T follicular helper cell (primary cell): ENCODE measurements around the gene MTCP1.

ENCODE experiments used
- DNase-seq: peaks from one replicate; pipeline ENCODE4 v3.0.0-alpha.2; 2020; ENCODE audit warnings: low read depth
- total RNA-seq, 2 experiments: gene quantifications; one replicate each; lab custom pipeline; 2026; lab: John Stamatoyannopoulos, UW

MTCP1 gene
- total RNA-seq = 0.17 to 1.4 reads per million in 2 experiments

DNA sequence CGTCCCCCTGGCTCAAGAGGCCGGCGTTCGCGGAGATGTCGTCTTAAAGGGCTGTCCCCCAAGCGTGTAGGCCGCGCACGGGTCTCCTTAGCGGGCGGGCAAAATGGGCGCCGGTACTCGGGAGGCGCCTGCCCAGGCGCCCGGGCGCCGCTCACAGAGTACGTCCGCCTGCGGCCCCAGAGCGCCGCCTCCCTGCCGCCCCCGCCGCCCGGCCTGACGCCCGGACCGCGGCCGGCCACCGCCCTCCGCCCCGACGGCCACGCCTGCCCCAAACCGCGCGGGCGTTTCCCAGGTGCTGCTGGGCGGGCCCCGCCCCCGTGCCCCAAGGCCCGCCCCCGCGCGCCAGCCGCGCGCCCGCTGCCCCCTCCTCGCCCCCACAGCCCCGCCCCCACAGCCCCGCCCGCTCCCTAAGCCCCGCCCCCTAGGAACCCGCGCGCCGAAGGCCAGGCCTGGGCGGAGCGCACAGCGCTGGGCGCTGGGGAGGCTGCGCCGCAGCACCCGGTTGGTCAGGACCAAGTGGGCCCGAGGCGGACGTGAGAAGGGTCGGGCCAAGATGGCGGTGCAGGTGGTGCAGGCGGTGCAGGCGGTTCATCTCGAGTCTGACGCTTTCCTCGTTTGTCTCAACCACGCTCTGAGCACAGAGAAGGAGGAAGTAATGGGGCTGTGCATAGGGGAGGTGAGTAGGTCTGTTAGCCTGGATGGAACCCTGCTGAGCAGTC lies at the start of gene MTCP1, which contains the start of the genes BRCC3 and CMC4:
Gene MTCP1, minus strand, starts transcription at position 162 of the 719 bp plus-strand sequence. CDS start 5,126 bp downstream, outside the sequence.
Gene BRCC3, plus strand, starts transcription at position 534 of the 719 bp plus-strand sequence. Its CDS starts 20 bp downstream, at position 554.
Gene CMC4, minus strand, starts transcription at position 162 of the 719 bp plus-strand sequence. CDS start 7,113 bp downstream, outside the sequence.
- DNase-seq = peak; percentile 62

DNA sequence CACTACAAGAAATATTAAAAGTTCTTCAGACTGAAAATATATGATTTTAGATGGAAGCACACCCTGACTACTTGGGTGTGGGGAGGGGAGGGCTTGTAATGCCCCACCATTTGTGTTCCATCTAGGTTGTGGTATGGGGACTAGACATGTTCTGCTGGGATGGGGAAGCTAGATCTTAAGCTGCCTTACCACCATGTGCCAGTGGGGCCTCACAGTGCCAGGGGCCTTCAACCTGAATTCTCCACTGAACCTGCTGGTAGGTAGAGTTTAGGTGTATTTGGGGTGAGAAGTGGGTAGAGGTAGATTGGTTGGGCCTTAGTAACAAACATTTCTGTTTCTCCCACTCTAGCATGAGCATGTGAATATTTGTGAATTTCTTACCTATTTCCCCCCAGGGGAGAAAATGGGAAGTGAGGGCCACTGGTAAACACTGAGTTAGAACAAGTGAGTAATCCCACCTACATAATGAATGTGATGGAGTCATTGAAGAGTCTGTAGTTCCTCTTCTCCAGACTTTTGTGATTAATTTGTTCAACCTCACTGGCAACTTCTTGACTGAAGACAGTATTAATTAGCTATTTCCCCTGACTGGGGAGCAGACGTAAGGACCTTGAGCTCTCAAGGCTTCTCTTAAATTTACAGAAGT lies 44.4 kb upstream of the MTCP1 start:
- no peak for DNase-seq

DNA sequence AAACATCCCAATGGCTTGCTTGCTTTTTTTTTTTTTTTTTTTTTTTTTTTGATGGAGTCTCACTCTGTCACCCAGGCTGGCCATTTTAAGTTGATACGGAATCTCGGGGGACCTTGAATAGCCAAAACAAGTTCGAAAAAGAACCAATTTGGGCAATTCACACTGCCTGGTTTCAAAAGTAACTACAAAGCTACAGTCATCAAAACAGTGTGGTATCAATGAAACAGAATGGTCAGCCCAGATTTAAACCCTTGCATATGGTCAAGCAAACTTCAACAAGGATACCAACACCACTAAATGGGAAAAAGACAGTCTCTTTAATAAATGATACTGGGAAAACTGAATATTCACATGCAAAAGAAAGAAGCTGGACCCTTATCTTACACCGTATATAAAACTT lies 42.2 kb upstream of the MTCP1 start:
- DNase-seq = no peak

- DNase-seq = no peak
Observed at GRCh38 chrX:155112171-155112570, 41.2 kb upstream of the MTCP1 start.

- DNase-seq = no peak
Observed at GRCh38 chrX:155108427-155108826, 37.5 kb upstream of the MTCP1 start.

DNA sequence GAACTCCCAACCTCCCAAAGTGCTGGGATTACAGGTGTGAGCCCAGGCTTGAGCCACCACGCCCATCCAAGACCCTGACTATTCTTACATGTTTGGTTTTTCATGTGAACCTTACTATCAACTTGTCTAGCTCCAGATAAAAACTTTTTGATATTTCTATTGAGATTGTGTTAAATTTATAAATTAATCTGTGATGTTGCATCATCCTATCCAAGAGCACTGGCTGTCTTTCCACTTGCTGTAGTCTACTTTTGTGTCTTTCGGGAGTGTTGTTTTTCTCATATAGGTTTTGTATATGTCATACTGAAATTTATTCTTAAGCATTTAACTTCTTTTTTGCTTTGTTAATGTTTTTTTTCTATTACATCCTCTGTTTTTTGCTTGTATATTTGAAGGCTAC lies 35.0 kb upstream of the MTCP1 start:
- no peak for DNase-seq

GRCh38 chrX:155094468-155095061 lies 23.6 kb upstream of the MTCP1 start:
- DNase-seq = peak; percentile 11

GRCh38 chrX:155086961-155087735 lies 16.2 kb upstream of the MTCP1 start:
- DNase-seq = no peak

GRCh38 chrX:155086202-155086840 lies 15.4 kb upstream of the MTCP1 start:
- peak; percentile 13 for DNase-seq

DNA sequence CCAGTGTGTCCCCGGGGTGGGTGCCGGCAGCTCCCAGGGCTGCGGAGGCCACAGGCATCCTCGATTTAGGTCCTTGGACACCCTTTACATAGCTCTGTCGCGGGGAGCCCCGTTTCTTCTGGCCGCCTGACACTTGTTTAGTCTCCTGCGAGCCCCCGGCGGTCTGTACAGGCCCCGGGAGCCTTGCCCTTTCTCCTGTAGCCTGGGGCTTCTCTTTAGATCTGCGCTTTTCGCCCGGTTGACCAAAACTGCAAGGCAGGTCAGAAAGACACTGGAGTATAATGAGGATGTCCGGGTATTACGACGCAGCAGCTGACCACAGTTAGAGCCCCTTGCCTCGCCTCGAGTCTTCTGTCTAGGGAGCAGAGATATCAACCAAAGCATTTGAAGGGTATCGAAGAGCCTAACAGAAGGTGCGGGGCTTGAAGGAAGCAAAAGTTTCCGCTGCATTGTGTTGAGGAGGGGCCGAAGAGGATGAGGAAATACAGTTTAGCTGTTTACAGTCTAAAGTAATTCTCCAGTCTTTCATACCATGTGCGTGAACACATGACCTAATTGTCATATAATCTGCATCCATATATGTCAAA lies 851 bp upstream of the MTCP1 start:
- no peak for DNase-seq

DNA sequence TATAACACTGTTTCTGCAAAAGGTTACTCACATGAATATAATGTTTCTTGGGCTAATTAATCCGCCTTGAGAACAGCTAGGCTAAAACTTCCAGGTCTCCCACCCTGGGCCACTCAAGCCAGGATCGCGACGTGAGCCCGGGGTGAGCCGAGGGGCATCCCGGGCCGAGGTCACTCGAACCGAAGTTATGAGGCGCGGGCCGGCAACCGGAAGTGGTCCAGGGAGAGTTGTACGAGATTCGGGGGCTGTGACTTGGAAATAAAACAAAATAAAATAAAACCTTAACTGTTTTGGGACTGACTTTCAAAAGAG lies 317 bp downstream of the MTCP1 start:
- DNase-seq = no peak

DNA sequence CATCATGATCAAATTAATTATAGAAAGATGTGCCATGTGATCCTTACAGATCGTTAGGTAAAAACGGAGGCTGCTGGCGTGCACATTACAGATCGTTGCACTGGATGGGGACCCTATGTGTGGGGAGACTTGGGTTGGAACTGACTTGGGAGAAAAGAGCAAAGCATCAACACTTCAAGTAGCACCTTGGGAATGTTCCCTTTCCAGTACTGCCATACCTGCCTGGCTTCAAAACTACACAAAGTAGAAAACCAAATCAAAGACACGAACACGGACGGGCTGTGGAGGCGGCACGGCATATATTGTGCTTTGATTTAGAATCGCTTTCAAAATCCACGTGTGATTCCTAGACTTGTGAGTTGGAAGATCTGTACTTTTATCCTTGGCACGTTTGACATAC lies 898 bp downstream of the MTCP1 start:
- no peak for DNase-seq

GRCh38 chrX:155069414-155069813 lies 1.5 kb downstream of the MTCP1 start:
- DNase-seq = no peak

GRCh38 chrX:155068165-155068564 lies 2.8 kb downstream of the MTCP1 start:
- no peak for DNase-seq

GRCh38 chrX:155065035-155065734 lies 5.8 kb downstream of the MTCP1 start:
- DNase-seq = no peak

DNA sequence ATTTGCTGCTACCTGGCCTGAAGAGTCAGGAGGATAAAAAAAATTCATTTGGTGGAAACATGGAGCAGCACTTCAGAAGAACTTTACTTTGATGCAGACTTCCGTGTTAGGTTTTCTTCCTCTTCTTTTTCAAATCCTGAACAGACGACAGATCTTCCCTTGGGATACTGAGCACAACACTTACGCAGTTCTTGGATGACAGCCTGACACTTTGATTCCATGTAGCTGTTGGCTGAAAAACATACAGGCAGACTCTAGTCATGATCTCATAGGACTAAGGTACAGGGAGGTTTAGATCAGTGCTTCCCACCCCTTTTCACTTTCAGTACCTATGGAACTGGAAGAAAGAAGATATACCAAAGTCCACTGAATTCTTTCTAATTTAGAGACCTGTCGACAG lies 9.2 kb downstream of the MTCP1 start:
- DNase-seq = no peak

GRCh38 chrX:155056877-155057792 lies 13.8 kb downstream of the MTCP1 start:
- peak; percentile 22 for DNase-seq

DNA sequence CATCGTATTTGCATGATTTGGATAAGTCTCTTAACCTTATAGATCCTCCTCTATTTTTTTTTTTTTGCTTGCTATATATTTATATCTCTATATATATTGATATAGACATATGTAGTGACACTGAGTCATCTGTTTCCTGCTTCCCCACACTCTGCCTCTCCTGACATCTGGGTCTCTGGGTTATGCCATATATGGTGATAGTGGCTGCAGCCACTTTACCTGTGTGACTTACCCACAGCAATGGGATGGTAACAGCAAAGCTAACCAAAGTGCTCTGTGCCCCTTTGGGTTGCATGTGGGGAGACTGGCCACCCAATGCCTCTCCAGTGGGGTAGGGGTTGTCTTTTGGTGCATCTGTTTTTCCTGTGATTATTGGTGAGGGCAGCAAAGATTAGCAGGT lies 14.5 kb downstream of the MTCP1 start:
- no peak for DNase-seq

DNA sequence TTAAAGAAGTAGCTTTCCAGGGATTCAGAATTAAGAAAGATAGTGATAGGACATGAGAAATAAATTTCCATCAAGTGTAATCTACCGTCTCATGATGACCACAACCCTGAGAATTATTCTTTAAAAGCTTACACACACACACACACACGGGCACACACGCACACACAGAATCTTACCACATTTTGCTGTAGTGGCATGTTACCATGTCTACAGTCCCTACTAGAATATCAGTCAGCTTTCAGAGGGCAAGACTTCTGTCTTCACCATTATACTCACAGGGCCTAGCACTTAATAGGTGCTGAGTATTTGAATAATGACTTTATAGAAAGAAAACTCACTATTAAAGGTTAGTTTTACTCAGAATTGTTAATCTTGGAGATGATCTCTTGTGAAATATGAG lies 15.4 kb downstream of the MTCP1 start:
- DNase-seq = no peak

GRCh38 chrX:155054255-155054654 lies 16.7 kb downstream of the MTCP1 start:
- no peak for DNase-seq
